AG09319 (cell line): ENCODE results near the gene CPLX1.

Experiments used
- DNase-seq: peaks from one replicate; pipeline ENCODE4 v3.0.0-alpha.2; 2010; ENCODE audit warnings: low read depth; ENCODE audit errors: extremely low read depth
- CTCF ChIP-seq: IDR thresholded peaks from 2 replicates; pipeline ENCODE4 v1.5.1; 2011; ENCODE audit warnings: low read depth, mild to moderate bottlenecking, inconsistent platforms, low read length, moderate library complexity

Gene CPLX1

GRCh38 chr4:793941-794621, 31.8 kb downstream of the CPLX1 start:
- DNase-seq = no peak
- TF ChIP-seq CTCF = no peak

GRCh38 chr4:793093-793861, 32.7 kb downstream of the CPLX1 start:
- DNase-seq = no peak
- TF ChIP-seq CTCF = no peak

- no peak for TF ChIP-seq CTCF
- no peak for DNase-seq
These were observed 33.3 kb downstream of the CPLX1 start for GRCh38 chr4:792626-793092.

GRCh38 chr4:791898-792625, 33.9 kb downstream of the CPLX1 start:
- DNase-seq = no peak
- TF ChIP-seq CTCF = no peak

GRCh38 chr4:791252-791897, 34.6 kb downstream of the CPLX1 start:
- no peak for TF ChIP-seq CTCF

GRCh38 chr4:790466-790820, 35.5 kb downstream of the CPLX1 start:
- TF ChIP-seq CTCF = no peak
- no peak for DNase-seq

More at GRCh38 chr4:791252-791897, 34.6 kb downstream of the CPLX1 start:
- no peak for DNase-seq
